ENCODE data around the gene SPATA21. TPM values are rescaled to one million over a fixed set of nuclear protein-coding genes. Genes with fewer than 3 reads are reported as not detected.

Gene SPATA21
- total RNA-seq, 4 donors from 2014 or later, result not detected

DNA sequence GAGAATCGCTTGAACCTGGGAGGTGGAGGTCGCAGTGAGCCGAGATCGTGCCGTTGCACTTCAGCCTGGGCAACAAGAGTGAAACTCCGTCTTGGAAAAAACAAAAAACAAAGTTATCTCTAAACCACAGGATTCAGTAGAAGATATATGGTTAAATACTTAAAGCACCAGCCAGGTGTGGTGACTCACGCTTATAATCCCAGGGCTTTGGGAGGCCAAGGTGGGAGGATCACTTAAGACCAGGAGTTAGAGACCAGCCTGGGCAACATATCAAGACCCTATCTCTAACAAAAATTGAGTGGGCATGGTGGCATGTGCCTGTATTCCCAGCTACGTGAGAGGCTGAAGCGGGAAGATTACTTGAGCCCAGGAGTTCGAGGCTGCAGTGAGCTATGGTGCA is 8.9 kb upstream of the SPATA21 start:
- no peak overlapping the region for H3K4me3 ChIP-seq
- peaks cover 70% of the 10 kb centered on the region for H3K36me3 ChIP-seq
- peaks cover 37% of the 10 kb centered on the region for H3K4me1 ChIP-seq

DNA sequence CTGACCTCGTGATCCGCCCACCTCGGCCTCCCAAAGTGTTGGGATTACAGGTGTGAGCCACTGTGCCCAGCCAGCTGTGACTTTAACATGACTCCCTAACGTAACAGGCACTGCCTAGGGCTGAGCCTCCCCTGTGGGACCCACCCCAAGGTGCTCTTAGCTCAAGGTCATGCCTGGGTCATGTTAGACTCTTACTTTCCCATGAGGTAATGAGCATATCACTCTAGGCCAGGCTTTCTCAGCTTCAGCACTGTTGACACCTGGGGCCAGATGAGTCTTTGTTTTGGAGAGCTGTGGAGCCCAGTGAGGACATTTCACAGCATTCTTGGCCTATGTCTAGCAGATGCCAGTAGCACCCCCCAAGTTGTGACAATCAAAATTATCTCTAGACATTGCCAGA is 7.8 kb upstream of the SPATA21 start:
- Histone ChIP-seq H3K27ac (no peak overlapping the region), H3K27me3 (no peaks in the 10 kb centered on the region), H3K36me3 (peaks cover 61% of the 10 kb centered on the region), H3K4me3 (no peak overlapping the region), H3K9me3 (no peaks in the 10 kb centered on the region), H3K4me1 (peaks cover 43% of the 10 kb centered on the region)
- TF ChIP-seq POLR2AphosphoS5 (IDR thresholded peaks at IDR 0.05) (no peak), EP300 (IDR thresholded peaks at IDR 0.05) (no peak), POLR2A (IDR thresholded peaks at IDR 0.05) (no peak)
- TF ChIP-seq, protein P1, sequence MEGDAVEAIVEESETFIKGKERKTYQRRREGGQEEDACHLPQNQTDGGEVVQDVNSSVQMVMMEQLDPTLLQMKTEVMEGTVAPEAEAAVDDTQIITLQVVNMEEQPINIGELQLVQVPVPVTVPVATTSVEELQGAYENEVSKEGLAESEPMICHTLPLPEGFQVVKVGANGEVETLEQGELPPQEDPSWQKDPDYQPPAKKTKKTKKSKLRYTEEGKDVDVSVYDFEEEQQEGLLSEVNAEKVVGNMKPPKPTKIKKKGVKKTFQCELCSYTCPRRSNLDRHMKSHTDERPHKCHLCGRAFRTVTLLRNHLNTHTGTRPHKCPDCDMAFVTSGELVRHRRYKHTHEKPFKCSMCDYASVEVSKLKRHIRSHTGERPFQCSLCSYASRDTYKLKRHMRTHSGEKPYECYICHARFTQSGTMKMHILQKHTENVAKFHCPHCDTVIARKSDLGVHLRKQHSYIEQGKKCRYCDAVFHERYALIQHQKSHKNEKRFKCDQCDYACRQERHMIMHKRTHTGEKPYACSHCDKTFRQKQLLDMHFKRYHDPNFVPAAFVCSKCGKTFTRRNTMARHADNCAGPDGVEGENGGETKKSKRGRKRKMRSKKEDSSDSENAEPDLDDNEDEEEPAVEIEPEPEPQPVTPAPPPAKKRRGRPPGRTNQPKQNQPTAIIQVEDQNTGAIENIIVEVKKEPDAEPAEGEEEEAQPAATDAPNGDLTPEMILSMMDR (IDR thresholded peaks at IDR 0.05), result no peak
- DNase-seq (ENCODE audit: low spot score in 2 of 2), result no peak
- WGBS, result 94% methylated on average over 4 of the region's 4 CpGs

More for the DNA sequence above, 8.9 kb upstream of the SPATA21 start:
- WGBS, result 90% methylated on average over 10 of the region's 10 CpGs
- Histone ChIP-seq H3K27ac (no peak overlapping the region), H3K9me3 (no peaks in the 10 kb centered on the region), H3K27me3 (no peaks in the 10 kb centered on the region)
- DNase-seq (ENCODE audit: low spot score in 2 of 2), result no peak
- no peak for TF ChIP-seq POLR2AphosphoS5 (IDR thresholded peaks at IDR 0.05)
- no peak for TF ChIP-seq POLR2A (IDR thresholded peaks at IDR 0.05)
- TF ChIP-seq, protein P1 (IDR thresholded peaks at IDR 0.05), result no peak
- TF ChIP-seq EP300 (IDR thresholded peaks at IDR 0.05), result no peak

DNA sequence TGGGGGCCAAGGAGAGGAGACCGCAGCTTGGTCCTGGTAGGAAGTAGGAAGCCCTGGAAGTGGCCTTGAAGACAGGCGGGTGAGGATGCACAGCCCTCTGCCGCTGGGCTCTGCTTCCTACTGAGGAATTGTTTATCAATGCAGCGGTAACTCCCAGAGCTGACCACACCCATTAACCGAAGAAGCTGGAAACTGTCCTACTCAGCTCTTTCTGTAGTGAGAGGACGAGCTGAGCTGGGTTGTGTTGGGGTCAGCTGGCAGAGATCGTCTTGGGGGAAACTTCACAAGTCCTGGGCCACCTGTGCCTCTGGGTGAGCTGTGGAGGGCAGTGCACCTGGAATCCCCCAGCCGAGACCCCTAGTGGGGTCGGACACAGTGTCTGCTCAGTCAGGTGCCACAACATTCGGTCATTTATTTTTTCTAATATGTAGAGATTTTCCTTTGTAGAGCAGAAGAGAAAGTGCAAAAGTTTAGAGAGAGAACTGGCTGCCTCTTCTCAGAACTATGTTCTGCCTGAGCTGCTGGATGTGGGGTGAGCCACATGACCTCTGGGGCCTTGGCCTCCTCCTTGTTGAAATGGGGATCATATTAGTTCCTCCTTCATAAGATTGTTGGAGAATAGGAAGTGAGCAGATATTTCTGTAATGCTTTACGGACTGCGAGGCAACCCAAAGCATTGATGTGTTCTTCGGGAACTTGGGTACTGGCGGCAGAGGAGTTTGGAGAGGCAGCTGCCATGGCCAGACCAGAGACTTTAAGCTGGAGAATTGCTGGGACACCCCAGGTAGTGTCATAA is 6.9 kb upstream of the SPATA21 start:
- TF ChIP-seq POLR2AphosphoS5 (IDR thresholded peaks at IDR 0.05), result no peak
- TF ChIP-seq EP300 (IDR thresholded peaks at IDR 0.05), result no peak
- no peak for TF ChIP-seq POLR2A (IDR thresholded peaks at IDR 0.05)
- no peaks in the 10 kb centered on the region for H3K9me3 ChIP-seq
- no peak overlapping the region for H3K4me3 ChIP-seq
- H3K36me3 ChIP-seq, result peaks cover 52% of the 10 kb centered on the region
- H3K27ac ChIP-seq, result no peak overlapping the region
- H3K27me3 ChIP-seq, result no peaks in the 10 kb centered on the region
- H3K4me1 ChIP-seq, result peaks cover 43% of the 10 kb centered on the region
- WGBS, result 62% methylated on average over 12 of the region's 14 CpGs
- DNase-seq (ENCODE audit: low spot score in 2 of 2), result no peak

DNA sequence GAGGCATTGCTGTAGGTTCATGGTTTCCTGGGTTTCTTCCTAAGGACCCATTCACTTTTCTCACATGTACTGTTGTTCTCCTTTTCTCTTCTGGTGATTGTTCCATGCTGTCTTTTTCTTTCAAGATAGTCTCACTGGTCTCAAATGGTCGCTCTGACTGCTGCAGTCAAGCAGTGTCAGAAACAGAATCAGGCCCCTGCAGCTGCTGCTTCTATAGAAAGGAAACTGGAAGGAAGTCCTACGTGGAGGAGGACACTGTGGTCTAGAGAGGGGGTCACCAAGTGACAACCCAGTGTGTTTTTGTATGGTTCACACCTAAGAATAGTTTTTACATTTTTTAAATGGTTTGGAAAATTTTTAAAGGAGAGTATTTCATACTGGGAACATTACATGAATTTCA is 5.7 kb upstream of the SPATA21 start:
- Histone ChIP-seq H3K27me3 (no peaks in the 10 kb centered on the region), H3K27ac (no peak overlapping the region), H3K4me3 (no peak overlapping the region), H3K36me3 (peaks cover 40% of the 10 kb centered on the region), H3K9me3 (no peaks in the 10 kb centered on the region), H3K4me1 (peaks cover 43% of the 10 kb centered on the region)
- DNase-seq (ENCODE audit: low spot score in 2 of 2), result no peak
- no peak for TF ChIP-seq POLR2A (IDR thresholded peaks at IDR 0.05)
- no peak for TF ChIP-seq POLR2AphosphoS5 (IDR thresholded peaks at IDR 0.05)
- no peak for TF ChIP-seq EP300 (IDR thresholded peaks at IDR 0.05)
- TF ChIP-seq, protein P1 (IDR thresholded peaks at IDR 0.05), result no peak
- 74% methylated on average over 2 of the region's 2 CpGs for WGBS

DNA sequence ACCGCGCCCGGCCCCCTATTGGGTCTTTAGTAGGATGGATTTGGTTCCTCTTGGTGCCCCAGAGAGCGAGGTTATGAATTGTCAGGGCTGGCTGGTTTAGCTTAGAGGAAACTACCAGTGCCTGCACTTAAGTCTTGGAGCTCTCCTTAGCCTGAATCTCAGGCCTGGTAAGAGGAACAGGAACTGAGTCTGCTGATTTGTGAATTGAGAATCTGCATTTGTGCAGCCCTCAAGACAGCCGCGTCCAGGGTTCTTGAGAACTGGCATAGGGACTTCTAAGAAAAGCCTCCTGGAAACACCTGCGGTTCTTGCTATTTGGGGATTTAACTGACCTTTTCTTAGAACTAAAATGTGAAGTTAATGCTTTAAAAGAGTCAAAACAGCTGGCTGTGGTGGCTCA is 5.0 kb upstream of the SPATA21 start:
- H3K36me3 ChIP-seq, result peaks cover 33% of the 10 kb centered on the region
- H3K4me1 ChIP-seq, result peaks cover 43% of the 10 kb centered on the region
- no peaks in the 10 kb centered on the region for H3K27me3 ChIP-seq
- no peak overlapping the region for H3K27ac ChIP-seq
- 86% methylated on average over 7 of the region's 7 CpGs for WGBS
- no peaks in the 10 kb centered on the region for H3K9me3 ChIP-seq
- no peak for DNase-seq (ENCODE audit: low spot score in 2 of 2)
- TF ChIP-seq POLR2A (IDR thresholded peaks at IDR 0.05) (no peak), EP300 (IDR thresholded peaks at IDR 0.05) (no peak), POLR2AphosphoS5 (IDR thresholded peaks at IDR 0.05) (no peak)
- TF ChIP-seq, protein P1 (IDR thresholded peaks at IDR 0.05), result no peak
- H3K4me3 ChIP-seq, result no peak overlapping the region

Measured in suprapubic skin (tissue), 4 donors.